H9 (cell line): ENCODE data around the gene PEPD. TPM values are rescaled to one million over a fixed set of nuclear protein-coding genes. Genes with fewer than 3 reads are reported as not detected.

Experiments used
- DNase-seq: peaks from one replicate; pipeline ENCODE4 v3.0.0-alpha.2; 2017
- H2AFZ ChIP-seq: one replicate; pipeline ENCODE4 v1.6.1; 2013; ENCODE audit warnings: mild to moderate bottlenecking, low read length, control low read depth, moderate library complexity
- H2AK5ac ChIP-seq: 2 replicates; pipeline ENCODE4 v1.6.1; 2013; ENCODE audit warnings: low read length, control low read depth, mixed read lengths; ENCODE audit not compliant: insufficient read length
- H2BK120ac ChIP-seq: one replicate; pipeline ENCODE4 v1.6.1; 2013; ENCODE audit warnings: low read depth, mild to moderate bottlenecking, low read length, control low read depth, inconsistent platforms; ENCODE audit not compliant: poor library complexity, severe bottlenecking
- H2BK12ac ChIP-seq: 2 replicates; pipeline ENCODE4 v1.6.1; 2013; ENCODE audit warnings: low read length, control low read depth, mixed read lengths, low read depth; ENCODE audit not compliant: insufficient read length
- H2BK15ac ChIP-seq: 2 replicates; pipeline ENCODE4 v1.6.1; 2013; ENCODE audit warnings: low read depth, low read length, control low read depth
- H2BK20ac ChIP-seq: one replicate; pipeline ENCODE4 v1.6.1; 2013; ENCODE audit warnings: low read depth, mild to moderate bottlenecking, low read length, control low read depth, inconsistent platforms; ENCODE audit not compliant: poor library complexity, severe bottlenecking
- H2BK5ac ChIP-seq: 2 replicates; pipeline ENCODE4 v1.6.1; 2013; ENCODE audit warnings: low read length, control low read depth, mixed read lengths; ENCODE audit not compliant: insufficient read length
- H3K14ac ChIP-seq: 2 replicates; pipeline ENCODE4 v1.6.1; 2013; ENCODE audit warnings: low read length, control low read depth; ENCODE audit not compliant: insufficient read depth
- H3K18ac ChIP-seq: 2 replicates; pipeline ENCODE4 v1.6.1; 2013; ENCODE audit warnings: low read depth, mild to moderate bottlenecking, mixed read lengths, low read length, control low read depth; ENCODE audit not compliant: insufficient read length
- H3K23ac ChIP-seq: 2 replicates; pipeline ENCODE4 v1.6.1; 2013; ENCODE audit warnings: low read length, control low read depth, mixed read lengths, low read depth; ENCODE audit not compliant: insufficient read length
- H3K23me2 ChIP-seq: 2 replicates; pipeline ENCODE4 v1.6.1; 2013; ENCODE audit warnings: low read depth, mild to moderate bottlenecking, mixed read lengths, low read length, control low read depth; ENCODE audit not compliant: insufficient read length, poor library complexity, severe bottlenecking
- H3K27ac ChIP-seq: 2 replicates; pipeline ENCODE4 v1.5.1; 2013; ENCODE audit warnings: low read length, control low read depth, mixed read lengths, low read depth; ENCODE audit not compliant: insufficient read length
- H3K27me3 ChIP-seq: 2 replicates; pipeline ENCODE4 v1.6.1; 2013; ENCODE audit warnings: low read length, control low read depth, inconsistent platforms; ENCODE audit not compliant: insufficient read depth
- H3K4ac ChIP-seq: 2 replicates; pipeline ENCODE4 v1.6.1; 2013; ENCODE audit warnings: low read depth, mild to moderate bottlenecking, control low read depth, inconsistent platforms, low read length, moderate library complexity
- H3K4me1 ChIP-seq: 2 replicates; pipeline ENCODE4 v1.6.1; 2013; ENCODE audit warnings: low read length, control low read depth, inconsistent platforms; ENCODE audit not compliant: insufficient read depth
- H3K4me2 ChIP-seq: 2 replicates; pipeline ENCODE4 v1.6.1; 2013; ENCODE audit warnings: low read length, control low read depth, mixed read lengths; ENCODE audit not compliant: insufficient read length, insufficient read depth
- H3K56ac ChIP-seq: 2 replicates; pipeline ENCODE4 v1.6.1; 2013; ENCODE audit warnings: low read depth, mild to moderate bottlenecking, mixed read lengths, low read length, control low read depth; ENCODE audit not compliant: insufficient read length
- H3K79me1 ChIP-seq: 2 replicates; pipeline ENCODE4 v1.6.1; 2013; ENCODE audit warnings: low read depth, mild to moderate bottlenecking, moderate library complexity, low read length, control low read depth, inconsistent platforms; ENCODE audit not compliant: insufficient read depth, poor library complexity, severe bottlenecking
- H3K79me2 ChIP-seq: 2 replicates; pipeline ENCODE4 v1.6.1; 2013; ENCODE audit warnings: low read length, control low read depth, inconsistent platforms; ENCODE audit not compliant: insufficient read depth
- H3K9ac ChIP-seq: 2 replicates; pipeline ENCODE4 v1.6.1; 2013; ENCODE audit warnings: low read length, control low read depth, mixed read lengths; ENCODE audit not compliant: insufficient read length; ENCODE audit errors: extremely low read depth
- H3K9me3 ChIP-seq: one replicate; pipeline ENCODE4 v1.6.1; 2013; ENCODE audit warnings: low read depth, low read length, inconsistent platforms; ENCODE audit not compliant: control insufficient read depth
- H3T11ph ChIP-seq: one replicate; pipeline ENCODE4 v1.6.1; 2013; ENCODE audit warnings: mild to moderate bottlenecking, low read length, control low read depth, inconsistent platforms
- H4K20me1 ChIP-seq: one replicate; pipeline ENCODE4 v1.6.1; 2013; ENCODE audit not compliant: control insufficient read depth, insufficient read length, insufficient read depth
- H4K5ac ChIP-seq: 2 replicates; pipeline ENCODE4 v1.6.1; 2013; ENCODE audit warnings: low read depth, mild to moderate bottlenecking, mixed read lengths, low read length, control low read depth; ENCODE audit not compliant: insufficient read length
- H4K8ac ChIP-seq: replicated peaks from 2 replicates; pipeline ENCODE4 v1.6.1; 2013; ENCODE audit warnings: low read length, control low read depth, mixed read lengths, low read depth; ENCODE audit not compliant: insufficient read length
- H4K91ac ChIP-seq: 2 replicates; pipeline ENCODE4 v1.6.1; 2013; ENCODE audit warnings: low read depth, mild to moderate bottlenecking, moderate library complexity, mixed read lengths, low read length, control low read depth; ENCODE audit not compliant: insufficient read length
- H3K27ac Mint-ChIP-seq, 3 experiments: 2 replicates in 2 of 3; 3 replicates in 1 of 3; pipeline ENCODE4 v1.8.0; 2020 to 2021; ENCODE audit warnings: mixed read lengths in 3 of 3, mild to moderate bottlenecking in 1 of 3, moderate library complexity in 1 of 3
- H3K27me3 Mint-ChIP-seq: 2 replicates; pipeline ENCODE4 v1.8.0; 2021; ENCODE audit warnings: low read depth, mild to moderate bottlenecking, moderate library complexity, mixed read lengths
- H3K36me3 Mint-ChIP-seq, 3 experiments: 2 replicates in 2 of 3; 3 replicates in 1 of 3; pipeline ENCODE4 v1.8.0; 2020 to 2021; ENCODE audit warnings: low read depth in 3 of 3, mixed read lengths in 3 of 3; ENCODE audit not compliant: insufficient read depth in 1 of 3
- H3K4me1 Mint-ChIP-seq, 2 experiments: 2 replicates each; pipeline ENCODE4 v1.8.0; 2020; ENCODE audit warnings: mixed read lengths in 2 of 2
- H3K4me3 Mint-ChIP-seq, 2 experiments: 2 replicates in 1 of 2; 3 replicates in 1 of 2; pipeline ENCODE4 v1.8.0; 2020 to 2021; ENCODE audit warnings: mild to moderate bottlenecking in 2 of 2, mixed read lengths in 2 of 2, moderate library complexity in 1 of 2
- H3K9me3 Mint-ChIP-seq, 2 experiments: 2 replicates in 1 of 2; 3 replicates in 1 of 2; pipeline ENCODE4 v1.8.0; 2020; ENCODE audit warnings: mild to moderate bottlenecking in 2 of 2, mixed read lengths in 2 of 2, moderate library complexity in 1 of 2
- WGBS: extraction: QIAGEN DNeasy Blood & Tissue Kit; methylation state at CpG from one replicate; pipeline ENCODE4 v1.1.7; 2013; ENCODE audit warnings: missing lambda C conversion rate, low lambda C conversion rate, mixed read lengths; ENCODE audit not compliant: insufficient read length; ENCODE audit errors: extremely low coverage; 5-methylcytosine and 5-hydroxymethylcytosine counted together
- total RNA-seq: library from RNA; stranded (reverse); gene quantifications from 2 replicates; pipeline ENCODE4 v1.2.1, GENCODE V29; 2021
- TF ChIP-seq, protein P1 (sequence below): fragments of 200-600 bp; sonication (generic); conservative IDR thresholded peaks from 3 replicates; pipeline ENCODE4 v1.8.0; 2021; ENCODE audit warnings: antibody characterized with exemption, mild to moderate bottlenecking

Gene PEPD
- total RNA-seq, 1 experiment from 2014 or later: 52.8 TPM

DNA sequence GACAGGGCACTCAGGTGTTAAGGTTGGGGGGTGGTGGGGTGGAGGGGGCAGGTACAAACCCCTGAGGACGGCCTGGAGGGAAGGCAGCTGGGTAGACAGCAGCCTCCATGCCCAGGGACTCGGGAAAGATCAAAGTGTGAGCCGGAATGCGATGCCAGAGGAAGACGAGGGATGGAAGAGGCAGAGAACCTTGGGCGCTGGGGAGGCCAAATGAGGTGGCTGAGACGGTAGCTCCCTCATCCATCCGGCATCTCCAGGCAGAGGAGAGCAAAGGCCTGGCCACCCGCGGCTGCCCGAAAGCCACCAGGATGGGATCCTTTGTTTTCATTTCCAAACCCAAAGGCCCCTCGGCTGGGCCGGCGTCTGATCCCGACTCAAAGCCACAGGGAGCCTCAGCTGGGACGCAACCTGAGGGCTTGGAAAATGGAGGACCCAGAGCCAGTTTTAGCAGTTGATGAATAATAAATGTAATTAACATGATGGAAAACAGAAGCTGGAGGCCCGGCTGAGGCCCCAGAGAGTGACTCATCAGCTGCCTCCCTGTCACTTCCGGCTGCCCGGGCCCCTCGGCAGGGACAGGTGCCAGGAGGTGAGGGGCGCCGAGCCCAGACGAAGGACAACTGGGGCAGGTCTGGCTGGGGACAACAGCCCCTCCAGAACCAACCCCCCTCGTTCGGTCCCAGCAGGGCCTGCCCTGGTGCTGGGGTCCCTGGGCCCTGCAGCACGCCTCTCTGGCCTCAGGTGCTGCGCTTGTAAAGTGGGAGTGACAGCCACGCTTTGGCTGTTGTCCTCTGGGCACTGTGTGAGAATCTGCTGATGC lies 86.5 kb downstream of the PEPD start:
- Histone ChIP-seq H2BK15ac (no peak overlapping the region), H3K27ac (no peak overlapping the region), H3K23ac (no peak overlapping the region), H2AFZ (no peak overlapping the region), H3K9me3 (no peaks in the 10 kb centered on the region), H3K79me2 (no peaks in the 10 kb centered on the region), H3K14ac (no peak overlapping the region), H3K18ac (no peak overlapping the region), H4K91ac (no peak overlapping the region), H3K9ac (no peak overlapping the region), H2BK12ac (no peak overlapping the region), H2BK20ac (no peak overlapping the region), H4K8ac (no peak overlapping the region), H4K20me1 (no peaks in the 10 kb centered on the region), H4K5ac (no peak overlapping the region), H2AK5ac (no peak overlapping the region), H3K4me1 (no peaks in the 10 kb centered on the region), H3K4me2 (no peak overlapping the region), H3T11ph (no peak overlapping the region), H2BK5ac (no peak overlapping the region), H3K4ac (no peak overlapping the region), H2BK120ac (no peak overlapping the region), H3K56ac (no peak overlapping the region), H3K23me2 (no peaks in the 10 kb centered on the region), H3K79me1 (no peaks in the 10 kb centered on the region), H3K27me3 (no peaks in the 10 kb centered on the region)
- Mint-ChIP-seq H3K4me1 (peaks cover 9 to 10% of the 10 kb centered on the region in 2 experiments), H3K27ac (0 out of 7 replicates have a peak overlapping the region, but pooled peaks of 1 of the 3 experiments have one; percentile 44), H3K36me3 (no peaks in the 10 kb centered on the region), H3K9me3 (no peaks in the 10 kb centered on the region), H3K27me3 (no peaks in the 10 kb centered on the region), H3K4me3 (no peak overlapping the region; a peak in 1 of 5 replicates)
- no peak for DNase-seq
- TF ChIP-seq, protein P1, sequence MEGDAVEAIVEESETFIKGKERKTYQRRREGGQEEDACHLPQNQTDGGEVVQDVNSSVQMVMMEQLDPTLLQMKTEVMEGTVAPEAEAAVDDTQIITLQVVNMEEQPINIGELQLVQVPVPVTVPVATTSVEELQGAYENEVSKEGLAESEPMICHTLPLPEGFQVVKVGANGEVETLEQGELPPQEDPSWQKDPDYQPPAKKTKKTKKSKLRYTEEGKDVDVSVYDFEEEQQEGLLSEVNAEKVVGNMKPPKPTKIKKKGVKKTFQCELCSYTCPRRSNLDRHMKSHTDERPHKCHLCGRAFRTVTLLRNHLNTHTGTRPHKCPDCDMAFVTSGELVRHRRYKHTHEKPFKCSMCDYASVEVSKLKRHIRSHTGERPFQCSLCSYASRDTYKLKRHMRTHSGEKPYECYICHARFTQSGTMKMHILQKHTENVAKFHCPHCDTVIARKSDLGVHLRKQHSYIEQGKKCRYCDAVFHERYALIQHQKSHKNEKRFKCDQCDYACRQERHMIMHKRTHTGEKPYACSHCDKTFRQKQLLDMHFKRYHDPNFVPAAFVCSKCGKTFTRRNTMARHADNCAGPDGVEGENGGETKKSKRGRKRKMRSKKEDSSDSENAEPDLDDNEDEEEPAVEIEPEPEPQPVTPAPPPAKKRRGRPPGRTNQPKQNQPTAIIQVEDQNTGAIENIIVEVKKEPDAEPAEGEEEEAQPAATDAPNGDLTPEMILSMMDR: no peak
- no CpG with 5 or more reads among the region's 28 CpGs for WGBS
